GM19468 (cell line): ENCODE results near the gene MRPL33.
"Not testable (repeated sequence)": the region's sequence is repeated elsewhere in the genome, so short reads cannot be mapped to it uniquely, and the experiment has no call there.

ENCODE experiments used
- ATAC-seq: cut with Tn5 transposase; IDR thresholded peaks from one replicate; pipeline ENCODE4 v1.9.1; 2021; ENCODE audit warnings: mild to moderate bottlenecking, moderate library complexity, moderate number of reproducible peaks; ENCODE audit not compliant: unreplicated experiment; ENCODE audit errors: extremely low read depth

Gene MRPL33

GRCh38 chr2:27739058-27739373 lies 32.5 kb upstream of the MRPL33 start:
- ATAC-seq = no peak

- ATAC-seq = no peak
Measured at GRCh38 chr2:27741673-27742072, 29.8 kb upstream of the MRPL33 start.

- no peak for ATAC-seq
Measured at GRCh38 chr2:27742571-27742970, 28.9 kb upstream of the MRPL33 start.

GRCh38 chr2:27745494-27745893 lies 26.0 kb upstream of the MRPL33 start:
- not testable (repeated sequence) for ATAC-seq

- ATAC-seq = no peak
Measured at GRCh38 chr2:27746325-27746724, 25.2 kb upstream of the MRPL33 start.

GRCh38 chr2:27747827-27748352 lies 23.6 kb upstream of the MRPL33 start:
- ATAC-seq = no peak

- ATAC-seq = not testable (repeated sequence)
Measured at GRCh38 chr2:27748803-27749554, 22.5 kb upstream of the MRPL33 start.

- ATAC-seq = no peak
Measured at GRCh38 chr2:27751377-27751776, 20.1 kb upstream of the MRPL33 start.

- no peak for ATAC-seq
Measured at GRCh38 chr2:27752551-27753237, 18.8 kb upstream of the MRPL33 start.

- no peak for ATAC-seq
Measured at GRCh38 chr2:27754138-27754588, 17.4 kb upstream of the MRPL33 start.

- ATAC-seq = no peak
Measured at GRCh38 chr2:27754831-27755230, 16.7 kb upstream of the MRPL33 start.

- no peak for ATAC-seq
Measured at GRCh38 chr2:27756091-27756490, 15.4 kb upstream of the MRPL33 start.

- ATAC-seq = no peak
Measured at GRCh38 chr2:27756544-27757498, 14.7 kb upstream of the MRPL33 start.

- ATAC-seq = no peak
Measured at GRCh38 chr2:27762951-27763906, 8.3 kb upstream of the MRPL33 start.

- ATAC-seq = no peak
Measured at GRCh38 chr2:27763907-27764267, 7.6 kb upstream of the MRPL33 start.

- not testable (repeated sequence) for ATAC-seq
Measured at GRCh38 chr2:27764526-27764925, 7.0 kb upstream of the MRPL33 start.

GRCh38 chr2:27765621-27766286 lies 5.8 kb upstream of the MRPL33 start:
- ATAC-seq = no peak

- ATAC-seq = no peak
Measured at GRCh38 chr2:27766287-27766661, 5.2 kb upstream of the MRPL33 start.

- no peak for ATAC-seq
Measured at GRCh38 chr2:27771202-27771547, 344 bp upstream of the MRPL33 start.
